SJSA1 (cell line): ENCODE results near the gene ZNHIT6. TPM values are rescaled to one million over a fixed set of nuclear protein-coding genes. Genes with fewer than 3 reads are reported as not detected.
"Not testable (repeated sequence)": the region's sequence is repeated elsewhere in the genome, so short reads cannot be mapped to it uniquely, and the experiment has no call there.

ENCODE experiments used
- DNase-seq, 2 experiments: peaks; one replicate each; pipeline ENCODE4 v3.0.0-alpha.2; 2015 to 2020; ENCODE audit warnings: low spot score in 2 of 2, low read depth in 1 of 2
- H3K27ac ChIP-seq: fragments of 250-450 bp; sonication (Bioruptor Pico); 2 replicates; pipeline ENCODE4 v1.5.1; 2020; ENCODE audit warnings: mild to moderate bottlenecking, moderate library complexity
- H3K27me3 ChIP-seq: fragments of 250-450 bp; sonication (Bioruptor Pico); replicated peaks from 2 replicates; pipeline ENCODE4 v1.5.1; 2020; ENCODE audit warnings: mild to moderate bottlenecking, moderate library complexity
- H3K36me3 ChIP-seq: fragments of 250-450 bp; sonication (Bioruptor Pico); 2 replicates; pipeline ENCODE4 v1.5.1; 2020; ENCODE audit warnings: mild to moderate bottlenecking
- H3K4me1 ChIP-seq: fragments of 250-450 bp; sonication (Bioruptor Pico); replicated peaks from 2 replicates; pipeline ENCODE4 v1.6.1; 2021; ENCODE audit warnings: mild to moderate bottlenecking
- H3K4me3 ChIP-seq: fragments of 250-450 bp; sonication (Bioruptor Pico); 2 replicates; pipeline ENCODE4 v1.5.1; 2020; ENCODE audit warnings: mild to moderate bottlenecking
- H3K9me3 ChIP-seq: fragments of 250-450 bp; sonication (Bioruptor Pico); replicated peaks from 2 replicates; pipeline ENCODE4 v1.5.1; 2020; ENCODE audit warnings: mild to moderate bottlenecking
- total RNA-seq: library from RNA; depleted of rRNA; stranded (reverse); fragments of >200 nt; shearing (Covaris generic); gene quantifications from 2 replicates; pipeline ENCODE4 v1.2.3, GENCODE V29; 2014; rRNA removed

The ZNHIT6 gene, protein sequence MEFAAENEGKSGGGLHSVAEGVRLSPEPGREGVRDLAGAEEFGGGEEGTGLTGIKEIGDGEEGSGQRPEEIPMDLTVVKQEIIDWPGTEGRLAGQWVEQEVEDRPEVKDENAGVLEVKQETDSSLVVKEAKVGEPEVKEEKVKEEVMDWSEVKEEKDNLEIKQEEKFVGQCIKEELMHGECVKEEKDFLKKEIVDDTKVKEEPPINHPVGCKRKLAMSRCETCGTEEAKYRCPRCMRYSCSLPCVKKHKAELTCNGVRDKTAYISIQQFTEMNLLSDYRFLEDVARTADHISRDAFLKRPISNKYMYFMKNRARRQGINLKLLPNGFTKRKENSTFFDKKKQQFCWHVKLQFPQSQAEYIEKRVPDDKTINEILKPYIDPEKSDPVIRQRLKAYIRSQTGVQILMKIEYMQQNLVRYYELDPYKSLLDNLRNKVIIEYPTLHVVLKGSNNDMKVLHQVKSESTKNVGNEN
- total RNA-seq: 13.8 and 15.2 TPM in 2 replicates

DNA sequence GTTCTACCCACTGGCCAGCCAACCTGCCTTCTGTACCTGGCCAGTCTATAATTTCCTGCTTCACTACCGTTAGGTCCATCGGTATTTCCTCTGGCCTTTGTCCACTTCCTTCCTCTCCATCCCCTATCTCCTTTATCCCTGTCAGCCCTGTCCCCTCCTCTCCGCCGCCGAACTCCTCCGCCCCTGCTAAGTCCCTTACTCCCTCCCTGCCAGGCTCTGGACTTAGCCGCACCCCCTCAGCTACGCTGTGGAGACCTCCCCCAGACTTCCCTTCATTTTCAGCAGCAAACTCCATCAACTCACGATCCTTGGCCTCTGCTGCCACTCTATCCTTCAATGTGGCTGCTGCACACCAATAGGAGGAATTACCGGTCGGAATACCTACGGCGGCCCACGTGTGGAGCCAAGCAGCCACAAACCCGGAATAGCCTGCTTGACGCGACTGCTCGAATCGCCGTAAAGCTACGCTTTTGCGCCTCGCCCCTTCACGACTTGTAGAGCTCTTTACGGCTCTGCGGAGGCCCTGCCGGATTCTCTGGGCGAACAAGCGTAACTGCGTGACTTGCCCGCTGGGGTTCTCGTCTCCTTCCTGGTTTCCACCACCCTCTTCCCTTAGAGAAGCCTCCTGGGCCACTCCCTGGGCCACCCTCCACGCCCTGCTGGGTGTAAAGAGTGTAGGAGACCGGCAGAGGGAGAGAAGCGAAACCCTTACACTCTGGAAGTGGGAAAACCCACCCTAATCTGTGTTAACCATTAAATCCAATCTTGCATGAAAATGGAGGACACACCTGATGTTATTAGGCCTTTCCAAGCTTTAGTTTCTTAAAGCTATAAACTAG, at the start of gene ZNHIT6:
TSS of gene ZNHIT6 (minus strand) at position 444 of the 839 bp plus-strand sequence. CDS start at position 295, 149 bp downstream.
- H3K4me3 ChIP-seq: peak within 1 kb of the TSS; percentile 65
- peak; percentile 94 to 97 for DNase-seq
- H3K9me3 ChIP-seq: no peaks in the 10 kb centered on the region
- H3K27ac ChIP-seq: peak within 1 kb of the TSS; percentile 32
- peaks cover 30% of the 10 kb centered on the region for H3K36me3 ChIP-seq
- H3K4me1 ChIP-seq: peaks cover 10% of the 10 kb centered on the region
- H3K27me3 ChIP-seq: no peaks in the 10 kb centered on the region

DNA sequence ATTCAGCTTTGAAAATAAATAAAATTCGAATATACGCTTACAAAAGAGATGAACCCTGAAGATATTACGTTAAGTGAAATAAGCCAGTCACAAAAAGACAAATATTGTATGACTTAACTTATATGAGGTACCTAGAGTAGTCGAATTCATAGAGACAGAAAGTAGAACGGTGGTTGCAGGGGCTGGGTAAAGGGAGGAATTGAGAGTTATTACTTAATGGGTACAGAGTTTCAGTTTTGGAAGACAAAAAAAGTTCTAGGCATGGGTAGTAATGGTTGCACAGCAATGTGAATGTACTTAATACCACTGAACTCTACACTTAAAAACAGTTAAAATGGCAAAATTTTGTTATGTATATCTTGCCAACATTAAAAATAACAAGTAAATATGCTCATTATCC, 48.6 kb upstream of the ZNHIT6 start:
- H3K27ac ChIP-seq: no peak overlapping the region
- H3K27me3 ChIP-seq: no peaks in the 10 kb centered on the region
- H3K4me1 ChIP-seq: no peaks in the 10 kb centered on the region
- no peak overlapping the region for H3K4me3 ChIP-seq
- no peaks in the 10 kb centered on the region for H3K9me3 ChIP-seq
- DNase-seq: no peak
- H3K36me3 ChIP-seq: no peaks in the 10 kb centered on the region

DNA sequence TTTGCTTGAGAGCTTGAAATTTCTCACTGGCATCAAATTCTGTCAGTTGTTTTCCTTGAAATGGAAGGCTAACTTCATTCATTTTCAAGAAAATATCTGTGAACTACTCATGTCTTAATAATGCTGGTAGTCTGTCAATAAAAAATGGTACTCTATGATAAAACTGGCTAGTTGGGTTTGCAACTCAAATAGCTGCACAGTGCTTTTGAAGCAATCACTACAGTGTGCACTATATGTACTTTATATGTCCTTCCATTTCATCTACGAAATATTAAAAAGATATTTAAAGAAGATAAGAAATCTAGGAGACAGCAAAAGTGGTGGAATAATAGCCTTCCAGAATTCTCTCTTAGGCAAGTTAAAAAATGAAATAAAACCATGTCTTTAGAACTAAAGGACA, 39.9 kb upstream of the ZNHIT6 start:
- no peak for DNase-seq
- Histone ChIP-seq H3K4me1 (no peaks in the 10 kb centered on the region), H3K9me3 (no peaks in the 10 kb centered on the region), H3K36me3 (no peaks in the 10 kb centered on the region), H3K4me3 (no peak overlapping the region), H3K27ac (no peak overlapping the region), H3K27me3 (no peaks in the 10 kb centered on the region)

DNA sequence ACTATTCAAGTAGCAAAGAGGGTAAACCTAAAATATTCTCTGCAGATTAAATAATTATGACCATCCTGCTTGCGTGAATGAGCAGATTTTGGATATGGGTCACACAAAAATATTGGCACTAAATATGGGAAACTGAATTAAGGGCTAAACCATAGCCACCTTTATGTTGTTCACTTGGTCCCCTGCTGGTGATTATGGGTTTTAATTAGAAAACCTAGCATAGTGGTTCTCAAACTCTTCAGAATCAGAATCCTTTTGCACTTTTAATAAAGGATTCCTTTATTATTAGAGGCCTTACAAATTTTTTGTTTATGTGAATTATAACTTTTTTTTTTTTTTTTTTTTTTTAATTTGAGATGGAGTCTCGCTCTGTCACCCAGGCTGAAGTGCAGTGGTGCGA, 38.5 kb upstream of the ZNHIT6 start:
- H3K4me1 ChIP-seq: no peaks in the 10 kb centered on the region
- H3K27ac ChIP-seq: no peak overlapping the region
- DNase-seq: no peak
- no peaks in the 10 kb centered on the region for H3K27me3 ChIP-seq
- no peaks in the 10 kb centered on the region for H3K36me3 ChIP-seq
- H3K4me3 ChIP-seq: no peak overlapping the region
- no peaks in the 10 kb centered on the region for H3K9me3 ChIP-seq

DNA sequence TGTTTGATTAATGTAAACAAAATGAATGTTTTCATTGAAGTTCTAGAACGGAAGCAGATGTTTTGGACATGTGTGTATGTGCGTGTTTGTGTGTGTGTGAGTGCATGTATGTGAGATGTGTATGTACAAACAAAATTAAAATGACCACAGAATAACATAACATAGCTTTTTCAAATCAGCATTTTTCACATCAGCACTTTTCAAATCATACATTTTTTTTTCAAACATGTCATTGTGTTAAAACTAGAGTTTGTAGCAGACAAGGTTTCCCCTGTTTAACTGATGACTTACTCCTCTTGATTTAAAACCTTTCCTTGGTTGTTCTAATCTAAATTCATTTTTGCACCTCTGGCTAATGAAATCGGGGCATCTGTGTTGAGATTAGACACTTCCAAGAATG, 35.6 kb upstream of the ZNHIT6 start:
- H3K4me3 ChIP-seq: no peak overlapping the region
- no peaks in the 10 kb centered on the region for H3K4me1 ChIP-seq
- no peak overlapping the region for H3K27ac ChIP-seq
- no peak for DNase-seq
- no peaks in the 10 kb centered on the region for H3K9me3 ChIP-seq
- H3K36me3 ChIP-seq: no peaks in the 10 kb centered on the region
- peaks cover 3% of the 10 kb centered on the region; the same call in 1 of the 2 replicates for H3K27me3 ChIP-seq

DNA sequence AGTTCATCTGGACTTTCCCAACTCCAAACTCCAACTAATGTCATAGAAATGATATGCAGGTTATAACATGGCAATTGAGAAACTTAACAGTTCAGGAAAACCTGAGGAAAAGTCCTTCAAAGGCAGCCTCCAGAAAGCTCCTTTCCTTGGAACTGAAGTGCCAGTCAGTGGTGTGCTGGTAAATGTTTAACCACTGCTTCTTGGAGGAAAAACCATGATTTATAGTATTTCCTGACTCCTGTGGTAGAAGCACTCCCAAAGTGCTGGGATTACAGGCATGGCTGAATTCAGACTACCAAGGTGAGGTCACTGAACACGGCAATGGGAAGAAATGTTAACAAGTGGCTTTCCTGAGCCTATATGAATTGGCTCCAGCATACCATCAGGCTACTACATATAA, 26.7 kb upstream of the ZNHIT6 start:
- Histone ChIP-seq H3K4me1 (no peaks in the 10 kb centered on the region), H3K36me3 (no peaks in the 10 kb centered on the region), H3K27ac (no peak overlapping the region), H3K4me3 (no peak overlapping the region), H3K9me3 (no peaks in the 10 kb centered on the region), H3K27me3 (peaks cover 23% of the 10 kb centered on the region)
- no peak for DNase-seq

DNA sequence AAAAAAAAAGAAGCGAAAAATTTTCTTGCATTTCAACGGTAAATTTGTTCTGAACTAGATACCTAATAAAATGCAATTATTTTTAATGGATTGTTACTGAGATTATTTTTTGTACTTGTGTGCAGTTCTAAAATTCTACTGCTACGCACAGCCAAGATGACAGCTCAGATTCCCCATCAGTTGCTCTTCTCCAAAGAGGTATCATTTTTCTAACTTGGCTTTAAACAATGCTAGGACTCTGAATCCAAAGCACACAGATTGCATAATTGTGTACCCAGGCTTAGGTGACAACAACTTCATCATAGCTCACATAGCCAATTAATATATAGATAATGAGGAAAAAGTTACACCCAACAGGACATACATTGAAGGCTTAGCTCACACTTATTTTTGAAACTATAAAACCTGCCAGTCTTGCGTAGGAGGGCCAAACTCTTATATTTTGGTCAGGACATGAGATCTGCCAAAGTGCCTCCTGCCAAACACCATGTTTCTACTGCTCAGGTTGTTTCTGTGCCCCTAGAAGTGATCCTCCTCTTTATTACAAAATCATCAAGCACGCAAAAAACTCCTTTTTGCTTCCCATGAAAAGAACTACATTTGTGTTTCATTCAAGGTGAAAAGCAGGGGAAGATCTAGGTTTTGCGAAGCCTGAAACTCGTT, 10.6 kb upstream of the ZNHIT6 start:
- Histone ChIP-seq H3K27me3 (no peaks in the 10 kb centered on the region), H3K27ac (no peak overlapping the region), H3K4me3 (no peak overlapping the region), H3K9me3 (peaks cover 7% of the 10 kb centered on the region; the same call in 1 of the 2 replicates), H3K4me1 (no peaks in the 10 kb centered on the region), H3K36me3 (no peaks in the 10 kb centered on the region)
- DNase-seq: no peak

DNA sequence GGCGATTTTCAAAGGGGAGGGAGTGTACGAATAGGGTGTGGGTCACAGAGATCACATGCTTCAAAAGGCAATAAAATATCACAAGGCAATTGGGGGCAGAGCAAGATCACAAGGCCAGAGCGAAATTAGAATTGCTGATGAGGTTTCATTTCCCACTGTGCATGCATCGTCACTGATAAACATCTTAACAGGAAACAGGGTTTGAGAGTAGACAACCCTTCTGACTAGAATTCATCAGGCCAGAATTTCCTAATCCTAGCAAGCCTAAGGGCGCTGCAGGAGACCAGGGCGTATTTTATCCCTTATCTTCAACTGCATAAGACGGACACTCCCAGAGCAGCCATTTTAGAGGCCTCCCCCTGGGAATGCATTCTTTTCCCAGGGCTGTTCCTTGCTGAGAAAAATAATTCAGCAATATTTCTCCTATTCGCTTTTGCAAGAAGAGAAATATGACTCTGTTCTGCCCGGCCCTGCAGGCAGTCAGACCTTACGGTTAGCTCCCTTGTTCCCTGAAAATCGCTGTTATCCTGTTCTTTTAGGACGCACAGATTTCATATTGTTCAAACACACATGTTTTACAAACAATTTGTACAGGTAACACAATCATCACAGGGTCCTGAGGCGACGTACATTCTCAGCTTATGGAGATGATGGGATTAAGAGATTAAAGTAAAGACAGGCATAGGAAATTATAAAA, 6.3 kb upstream of the ZNHIT6 start:
- DNase-seq, H3K27me3 ChIP-seq, H3K27ac ChIP-seq, H3K36me3 ChIP-seq, H3K4me3 ChIP-seq, H3K9me3 ChIP-seq, H3K4me1 ChIP-seq: not testable (repeated sequence)

DNA sequence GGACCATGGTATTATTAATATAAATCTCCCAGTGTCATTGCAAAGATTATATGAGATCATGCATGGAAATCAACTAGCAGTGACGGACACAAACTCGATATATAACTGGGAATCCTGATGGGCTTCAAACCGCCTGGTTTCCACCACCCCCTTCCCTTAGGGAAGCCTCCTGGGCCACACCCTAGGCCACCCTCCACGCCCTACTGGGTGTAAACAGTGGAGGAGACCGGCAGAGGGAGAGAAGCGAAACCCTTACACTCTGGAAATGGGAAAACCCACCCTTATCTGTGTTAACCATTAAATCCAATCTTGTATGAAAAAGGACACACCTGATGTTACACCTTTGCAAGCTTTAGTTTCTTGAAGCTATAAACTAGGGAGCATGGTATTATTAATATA, 595 bp upstream of the ZNHIT6 start:
- H3K27me3 ChIP-seq: no peaks in the 10 kb centered on the region
- H3K36me3 ChIP-seq: peaks cover 29% of the 10 kb centered on the region
- H3K9me3 ChIP-seq: peaks cover 4% of the 10 kb centered on the region; the same call in 1 of the 2 replicates
- H3K27ac ChIP-seq: no peak overlapping the region
- H3K4me3 ChIP-seq: peak overlapping the region; percentile 65
- DNase-seq: no peak
- peaks cover 10% of the 10 kb centered on the region for H3K4me1 ChIP-seq

DNA sequence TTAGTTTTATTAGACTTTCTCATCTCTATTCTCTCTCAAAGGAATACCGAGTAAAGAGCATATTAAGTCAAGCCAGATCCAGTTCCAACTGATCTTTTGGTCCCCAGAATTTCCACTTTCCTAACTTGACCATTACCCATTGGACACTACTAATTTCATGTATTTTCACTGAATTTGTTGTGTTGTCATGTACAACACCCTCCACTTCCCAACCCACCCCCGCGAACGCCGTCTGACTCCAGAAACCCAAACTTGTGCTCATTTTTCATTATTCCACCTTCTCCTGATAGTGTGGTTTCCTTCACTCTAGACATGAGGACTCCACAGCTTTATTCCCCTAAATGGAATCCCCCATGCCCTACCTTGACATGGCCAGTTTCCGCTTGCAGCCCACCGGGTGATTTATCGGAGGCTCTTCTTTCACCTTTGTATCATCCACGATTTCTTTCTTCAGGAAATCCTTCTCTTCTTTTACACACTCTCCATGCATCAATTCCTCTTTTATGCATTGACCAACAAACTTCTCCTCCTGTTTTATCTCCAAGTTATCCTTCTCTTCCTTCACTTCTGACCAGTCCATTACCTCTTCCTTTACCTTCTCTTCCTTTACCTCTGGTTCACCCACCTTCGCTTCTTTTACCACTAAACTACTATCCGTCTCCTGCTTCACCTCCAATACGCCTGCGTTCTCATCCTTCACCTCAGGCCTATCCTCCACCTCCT, 805 bp downstream of the ZNHIT6 start:
- H3K36me3 ChIP-seq: peaks cover 34% of the 10 kb centered on the region
- H3K4me1 ChIP-seq: peaks cover 10% of the 10 kb centered on the region
- H3K4me3 ChIP-seq: peak overlapping the region; percentile 65
- no peaks in the 10 kb centered on the region for H3K9me3 ChIP-seq
- H3K27me3 ChIP-seq: no peaks in the 10 kb centered on the region
- H3K27ac ChIP-seq: no peak overlapping the region
- peak in 1 of 2 experiments; percentile 9 for DNase-seq

DNA sequence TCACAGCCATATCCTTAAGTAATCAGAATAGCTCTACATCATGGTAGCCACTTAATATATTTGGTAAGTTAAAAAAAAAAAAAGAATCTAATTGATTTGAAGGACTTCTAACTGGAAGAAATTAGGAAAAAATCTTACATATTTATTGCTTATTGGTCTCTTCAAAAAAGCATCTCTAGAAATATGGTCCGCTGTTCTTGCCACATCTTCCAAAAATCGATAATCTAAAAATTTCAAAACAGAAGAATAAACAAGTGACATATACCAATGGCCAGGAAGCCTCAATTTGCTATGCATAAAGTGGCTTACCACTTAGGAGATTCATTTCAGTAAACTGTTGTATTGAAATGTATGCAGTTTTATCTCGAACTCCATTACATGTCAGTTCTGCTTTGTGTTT, 2.3 kb downstream of the ZNHIT6 start:
- Histone ChIP-seq H3K27ac (no peak overlapping the region), H3K4me1 (peaks cover 10% of the 10 kb centered on the region), H3K9me3 (no peaks in the 10 kb centered on the region), H3K36me3 (peaks cover 49% of the 10 kb centered on the region), H3K4me3 (no peak overlapping the region), H3K27me3 (no peaks in the 10 kb centered on the region)
- DNase-seq: no peak

DNA sequence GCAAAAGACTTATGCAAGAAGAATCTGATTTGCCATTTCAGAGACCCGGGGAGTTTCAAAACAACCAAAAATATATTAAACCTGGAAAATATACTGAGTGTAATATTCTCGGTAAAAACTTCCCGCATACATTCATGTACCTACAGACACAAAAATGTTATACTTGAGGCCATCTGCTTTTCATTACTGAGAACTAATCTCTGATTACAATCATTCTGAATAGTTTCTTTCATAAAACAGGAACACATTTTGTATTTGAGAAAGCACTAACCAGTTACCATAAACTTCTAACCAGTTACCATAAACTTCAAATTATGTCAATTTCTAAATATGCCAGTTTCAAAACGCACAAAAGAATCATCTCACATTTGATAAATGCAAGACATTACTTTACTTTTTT, 7.8 kb downstream of the ZNHIT6 start:
- Histone ChIP-seq H3K27me3 (no peaks in the 10 kb centered on the region), H3K9me3 (no peaks in the 10 kb centered on the region), H3K27ac (no peak overlapping the region), H3K4me3 (no peak overlapping the region), H3K4me1 (no peaks in the 10 kb centered on the region), H3K36me3 (peaks cover 52% of the 10 kb centered on the region)
- no peak for DNase-seq

DNA sequence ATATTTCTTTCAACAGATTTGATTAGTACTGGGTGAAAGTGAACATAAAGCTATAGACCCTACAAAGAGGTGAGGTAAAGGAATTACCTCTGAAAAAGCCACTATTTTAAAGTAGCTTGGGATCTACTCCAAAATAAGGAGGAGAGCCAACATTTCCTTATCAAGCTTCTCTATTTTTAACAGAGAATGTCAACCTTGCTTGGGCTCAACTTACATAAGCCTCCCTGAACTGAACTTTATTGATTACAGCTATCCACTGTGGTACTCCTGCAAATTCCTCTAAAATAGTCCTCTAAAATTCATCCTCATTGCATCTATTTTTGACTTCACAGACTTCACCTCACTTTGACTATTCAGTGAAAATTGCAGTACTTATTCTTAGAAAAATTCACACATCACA, 10.3 kb downstream of the ZNHIT6 start:
- no peak for DNase-seq
- Histone ChIP-seq H3K4me1 (0 out of 2 replicates have a peak, but pooled peaks cover 3% of the 10 kb centered on the region), H3K36me3 (peaks cover 42% of the 10 kb centered on the region), H3K27ac (no peak overlapping the region), H3K4me3 (no peak overlapping the region), H3K27me3 (no peaks in the 10 kb centered on the region), H3K9me3 (no peaks in the 10 kb centered on the region)
